K562 treated with DMSO at 1 percent for 12 hours (cell line): ENCODE measurements around the gene UCP2. TPM values are rescaled to one million over a fixed set of nuclear protein-coding genes. Genes with fewer than 3 reads are reported as not detected.

Experiments used
- total RNA-seq: library from RNA; unstranded; fragments of 300-600 nt; gene quantifications from 2 replicates; pipeline ENCODE4 v1.2.3, GENCODE V29; 2022; ENCODE audit not compliant: insufficient read depth

The UCP2 gene
- total RNA-seq: 43.5 and 44.7 TPM in 2 replicates

GRCh38 chr11:73982595-73982989 is at the start of gene UCP2:
Gene UCP2, minus strand, starts transcription at chr11:73982843. Its CDS starts 4,465 bp downstream, at chr11:73978378.

GRCh38 chr11:74008373-74009229 is 26.0 kb upstream of the UCP2 start, which contains the start of gene UCP3:
Gene UCP3, minus strand, starts transcription at chr11:74009085. Its CDS starts 2,043 bp downstream, at chr11:74007042.

GRCh38 chr11:73950869-73951710 is 31.6 kb downstream of the UCP2 start, which contains the start of gene DNAJB13:
Gene DNAJB13, plus strand, starts transcription at chr11:73951026. Its CDS starts 44 bp downstream, at chr11:73951070.

Other genes with a start within 250 kb of the UCP2 start
- gene RAB6A, start 221.8 kb downstream of the UCP2 start, total RNA-seq: 28.6 and 71.2 TPM in 2 replicates
- 97.3 and 103 TPM in 2 replicates for gene MRPL48, start 195.0 kb downstream of the UCP2 start, total RNA-seq
- 70.4 and 80.3 TPM in 2 replicates for gene COA4, start 106.0 kb downstream of the UCP2 start, total RNA-seq
- gene PAAF1, start 105.8 kb downstream of the UCP2 start, total RNA-seq: 23.4 and 25.5 TPM in 2 replicates
- not detected in 2 replicates for gene DNAJB13, start 31.8 kb downstream of the UCP2 start, total RNA-seq
- gene UCP3, start 26.2 kb upstream of the UCP2 start, total RNA-seq: 0.61 and 3.0 TPM in 2 replicates
- 7.6 and 16.2 TPM in 2 replicates for gene C2CD3, start 188.2 kb upstream of the UCP2 start, total RNA-seq
- gene PPME1, start 188.4 kb upstream of the UCP2 start, total RNA-seq: 34.4 and 61.6 TPM in 2 replicates